Sciatic nerve (tissue), 2 donors: Measurements from ENCODE around the gene PDIA2. TPM values are rescaled to one million over a fixed set of nuclear protein-coding genes. Genes with fewer than 3 reads are reported as not detected.
"Not testable (repeated sequence)": the region's sequence is repeated elsewhere in the genome, so short reads cannot be mapped to it uniquely, and the experiment has no call there.

Experiments
- ATAC-seq: fragments of 200-7000 bp; cut with Tn5 transposase; one replicate; pipeline ENCODE4 v1.9.1; 2020; ENCODE audit warnings: mild to moderate bottlenecking, moderate library complexity
- DNase-seq: peaks from one replicate; pipeline ENCODE4 v3.0.0-alpha.2; 2020; ENCODE audit warnings: low spot score
- intact Hi-C: fragments of 100-400 bp; cut with DNase I; formaldehyde crosslinking; loops from one replicate; pipeline ENCODE4 v1.14.2; 2022
- total RNA-seq: library from RNA; stranded (reverse); fragmentation: NEBNext Ultra II Directional; extraction: Animal tissue kit (Norgen Biotek cat#: 25700); gene quantifications from one replicate; pipeline ENCODE4 v1.2.1, GENCODE V29; 2021
- donor health status: DM: no; HTN: no; CAD: no.
- donor health status: DM: no; HTN: no; CAD: no.

PDIA2 gene
- total RNA-seq, 1 donor from 2014 or later = 0.85 TPM

DNA sequence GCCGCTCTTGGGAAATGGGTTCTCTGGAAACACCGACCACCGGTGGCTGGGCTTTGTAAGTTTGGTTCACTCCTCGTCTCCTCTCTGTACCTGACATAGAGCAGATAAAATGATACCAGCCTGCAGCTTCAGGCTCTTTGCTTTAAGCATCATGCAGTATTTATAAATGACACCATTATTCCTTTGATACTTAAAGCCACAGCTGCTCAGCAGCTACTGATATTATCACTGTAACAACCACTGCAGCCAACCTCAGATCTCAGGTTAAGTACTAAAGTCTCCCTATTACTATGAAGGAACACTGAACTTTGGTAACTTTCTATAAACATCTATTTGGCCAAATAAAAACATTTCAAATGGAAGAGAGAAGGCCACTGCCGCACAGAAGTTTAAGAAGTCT lies 34.6 kb downstream of the PDIA2 start:
- intact Hi-C loops = no loop called here
- DNase-seq (no peak), ATAC-seq (no peak)

DNA sequence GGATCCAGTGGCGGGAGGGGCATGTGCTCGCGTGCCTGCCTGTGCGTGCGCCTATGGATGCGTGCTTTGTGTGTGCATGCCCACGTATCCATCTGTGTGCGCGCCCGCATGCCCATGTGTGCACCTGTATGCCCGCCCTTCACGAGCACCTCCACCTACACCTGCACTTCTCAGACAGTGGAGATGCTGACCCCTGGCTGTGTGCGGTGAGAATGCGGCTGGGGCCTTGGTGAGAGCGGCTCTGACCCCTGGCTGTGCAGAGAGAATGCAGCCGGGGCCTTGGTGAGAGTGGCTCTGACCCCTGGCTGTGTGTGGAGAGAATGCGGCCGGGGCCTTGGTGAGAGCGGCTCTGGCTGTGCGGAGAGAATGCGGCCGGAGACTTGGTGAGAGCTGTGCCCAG lies 35.7 kb downstream of the PDIA2 start:
- ATAC-seq = no peak
- intact Hi-C loops = no loop called here
- no peak for DNase-seq

DNA sequence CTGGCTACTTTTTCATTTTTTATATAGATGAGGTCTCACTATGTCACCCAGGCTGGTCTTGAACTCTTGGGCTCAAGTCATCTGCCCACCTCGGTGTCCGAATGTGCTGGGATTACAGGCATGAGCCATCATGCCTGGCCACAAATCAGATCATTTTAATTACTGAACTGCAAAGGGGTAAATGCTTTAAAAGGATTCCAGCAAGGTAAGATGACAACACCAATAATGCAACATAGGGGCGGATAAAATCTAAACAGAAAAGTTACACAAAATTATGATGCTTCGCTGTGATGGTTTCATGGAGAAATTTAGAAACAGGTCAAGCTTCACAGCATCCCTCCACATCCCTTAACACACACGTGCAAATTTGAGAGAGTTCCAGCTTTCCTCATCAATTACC lies 37.2 kb downstream of the PDIA2 start:
- DNase-seq (no peak), ATAC-seq (no peak)

DNA sequence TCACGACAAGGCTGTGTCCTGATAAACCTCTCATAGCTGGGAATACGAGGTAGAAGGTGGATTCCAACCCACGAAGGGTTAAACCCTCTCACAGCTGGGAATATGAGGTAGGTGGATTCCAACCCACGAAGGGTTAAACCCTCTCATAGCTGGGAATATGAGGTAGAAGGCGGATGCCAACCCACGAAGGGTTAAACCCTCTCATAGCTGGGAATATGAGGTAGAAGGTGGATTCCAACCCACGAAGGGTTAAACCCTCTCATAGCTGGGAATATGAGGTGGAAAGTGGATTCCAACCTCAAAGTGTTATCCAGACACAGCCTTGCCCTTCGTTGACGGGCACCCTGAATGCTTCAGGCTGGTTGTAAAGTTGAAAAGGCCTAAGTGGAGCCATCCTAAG lies 38.6 kb downstream of the PDIA2 start:
- intact Hi-C loops = no loop called here
- no peak for ATAC-seq
- no peak for DNase-seq

More for the DNA sequence above, 37.2 kb downstream of the PDIA2 start:
- intact Hi-C loops = no loop called here

DNA sequence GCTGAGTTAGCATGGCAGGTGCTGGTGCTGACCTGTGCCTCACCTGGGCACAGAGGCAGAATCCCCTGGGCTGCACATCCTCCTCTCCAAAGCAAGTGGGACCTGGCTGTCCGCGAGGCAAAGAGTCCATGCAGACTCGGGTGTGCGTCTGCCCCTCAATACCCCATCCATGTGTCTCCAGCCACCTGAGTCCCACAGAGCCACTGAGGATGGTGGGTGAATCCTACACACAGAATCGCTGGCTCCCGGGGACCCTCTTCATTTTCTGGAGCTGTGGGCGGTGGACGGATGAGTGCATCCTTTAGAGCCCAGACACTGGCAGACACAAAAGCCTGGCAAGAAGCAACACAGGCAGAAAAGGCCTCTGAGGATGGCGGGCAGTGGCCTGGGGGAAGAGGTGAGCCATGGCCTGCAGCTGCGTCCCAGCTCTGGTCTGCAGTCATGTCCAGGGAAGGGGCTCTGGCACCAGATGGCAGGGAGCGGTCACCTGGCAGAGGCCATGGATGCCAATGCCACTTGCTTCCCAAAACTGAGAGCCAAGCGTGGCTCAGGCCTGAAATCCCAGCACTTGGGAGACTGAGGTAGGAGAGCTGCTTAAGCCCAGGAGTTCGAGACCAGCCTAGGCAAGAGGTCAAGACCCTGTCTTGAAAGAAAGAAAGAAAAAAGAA lies 39.6 kb downstream of the PDIA2 start:
- DNase-seq (no peak), ATAC-seq (no peak)
- intact Hi-C loops = no loop called here

DNA sequence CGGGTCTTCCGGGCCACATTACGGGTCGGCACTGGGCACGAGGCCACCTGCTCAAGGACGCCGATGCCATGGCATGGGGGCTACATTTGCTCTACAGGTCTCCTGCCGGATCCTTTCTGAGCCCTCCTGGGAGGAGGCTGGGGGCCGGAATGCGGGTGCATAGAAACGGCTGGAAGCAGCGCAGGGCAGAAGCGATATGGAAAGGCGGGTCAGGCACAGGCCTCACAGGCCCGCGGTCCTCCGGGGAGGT lies 41.2 kb downstream of the PDIA2 start:
- DNase-seq = no peak
- intact Hi-C loops = no loop called here
- no peak for ATAC-seq

DNA sequence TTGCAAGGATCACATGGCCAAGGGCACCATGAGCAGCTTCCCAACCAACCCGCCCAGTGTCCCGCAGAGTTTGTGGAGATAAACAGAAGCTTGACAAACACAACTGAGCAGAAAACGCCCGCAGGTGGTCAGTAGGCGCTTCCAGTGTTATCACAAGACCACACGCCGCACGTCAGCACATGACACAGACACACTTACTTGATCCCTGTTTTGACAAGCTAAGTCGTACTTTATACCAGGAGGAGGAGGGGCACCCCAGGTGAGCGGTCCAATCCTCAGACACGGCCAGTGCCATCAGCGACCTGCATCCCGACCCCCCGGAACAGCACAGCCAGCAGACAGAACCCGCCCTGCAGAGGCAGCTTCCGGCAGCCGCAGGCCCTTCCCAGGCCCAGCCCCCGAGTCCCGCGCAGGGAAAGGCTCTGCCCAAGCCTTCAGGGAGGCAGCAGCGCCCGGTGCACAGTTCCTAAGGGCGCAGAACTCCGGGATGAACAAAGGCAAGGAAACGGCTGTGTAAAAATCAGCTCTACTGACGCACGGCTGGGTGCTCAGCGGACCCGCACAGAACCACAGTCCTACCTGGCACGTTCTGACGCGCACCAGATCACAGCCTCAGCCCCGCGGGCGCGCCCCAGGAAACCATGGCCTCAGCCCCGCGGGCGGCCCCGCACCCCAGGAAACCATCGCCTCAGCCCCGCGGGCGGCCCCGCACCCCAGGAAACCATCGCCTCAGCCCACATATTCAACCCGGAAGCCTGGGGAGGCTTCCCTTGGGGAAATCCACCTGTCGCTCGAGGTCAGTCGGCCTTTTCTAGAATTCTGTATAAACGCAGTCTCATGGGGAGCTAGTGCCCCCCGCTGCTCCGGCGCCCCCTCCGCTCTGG lies 41.7 kb downstream of the PDIA2 start:
- intact Hi-C loops = no loop called here
- DNase-seq (no peak), ATAC-seq (no peak)

DNA sequence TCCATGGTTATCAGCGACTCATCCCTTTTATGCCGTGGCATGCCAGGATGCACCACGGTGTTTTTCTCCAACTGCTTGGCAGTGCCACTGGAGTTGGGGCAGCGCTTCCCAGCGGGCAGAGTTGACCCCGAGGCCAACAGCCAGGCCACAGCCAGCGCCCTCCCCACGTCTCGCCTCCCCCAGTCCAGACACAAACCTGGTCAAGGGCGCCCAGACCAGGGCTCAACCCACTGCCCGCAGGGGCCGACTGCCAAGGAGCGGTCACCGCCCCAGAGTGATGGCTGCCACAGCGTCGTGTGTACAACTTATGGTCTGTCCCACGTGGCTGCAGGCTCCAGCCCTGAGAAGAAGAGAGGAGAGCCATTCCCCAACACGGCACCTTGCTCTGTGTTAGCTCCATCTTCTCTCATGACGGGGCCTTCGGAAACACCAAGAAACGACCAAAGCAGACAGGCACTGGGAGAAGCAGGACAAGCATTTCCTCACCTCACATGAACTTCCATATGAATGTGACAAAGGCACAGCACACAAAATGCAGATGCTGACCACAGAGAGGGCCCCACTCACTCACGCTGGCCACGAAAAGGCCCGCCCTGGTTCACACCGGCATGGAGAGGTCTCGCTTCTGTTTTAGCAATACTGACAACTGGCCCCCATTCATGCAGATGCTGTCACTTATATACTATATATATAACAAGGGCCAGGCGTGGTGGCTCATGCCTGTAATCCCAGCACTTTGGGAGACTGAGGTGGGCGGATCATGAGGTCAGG lies 42.6 kb downstream of the PDIA2 start:
- intact Hi-C loops = no loop called here
- no peak for ATAC-seq
- no peak for DNase-seq

DNA sequence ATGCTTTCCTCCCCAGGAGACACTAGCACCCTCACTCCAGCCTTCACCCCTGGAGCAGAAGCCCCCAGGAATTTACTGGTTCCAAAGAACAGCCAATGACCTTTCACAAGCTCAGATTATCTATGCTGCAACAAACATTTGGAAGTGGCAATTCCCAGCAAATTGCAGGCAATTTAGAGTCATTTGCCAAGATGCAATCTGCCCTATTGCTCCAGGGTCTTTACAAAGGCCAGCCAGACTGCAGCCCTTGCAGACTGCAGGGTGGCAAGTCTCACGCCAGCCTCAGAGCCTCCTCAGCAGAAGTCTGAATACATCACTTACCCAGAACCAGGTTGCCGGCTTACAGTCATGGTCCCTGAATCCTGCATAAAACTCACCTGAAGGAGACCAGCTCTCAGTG lies 47.8 kb downstream of the PDIA2 start:
- ATAC-seq (no peak), DNase-seq (no peak)
- intact Hi-C loops = no loop called here

DNA sequence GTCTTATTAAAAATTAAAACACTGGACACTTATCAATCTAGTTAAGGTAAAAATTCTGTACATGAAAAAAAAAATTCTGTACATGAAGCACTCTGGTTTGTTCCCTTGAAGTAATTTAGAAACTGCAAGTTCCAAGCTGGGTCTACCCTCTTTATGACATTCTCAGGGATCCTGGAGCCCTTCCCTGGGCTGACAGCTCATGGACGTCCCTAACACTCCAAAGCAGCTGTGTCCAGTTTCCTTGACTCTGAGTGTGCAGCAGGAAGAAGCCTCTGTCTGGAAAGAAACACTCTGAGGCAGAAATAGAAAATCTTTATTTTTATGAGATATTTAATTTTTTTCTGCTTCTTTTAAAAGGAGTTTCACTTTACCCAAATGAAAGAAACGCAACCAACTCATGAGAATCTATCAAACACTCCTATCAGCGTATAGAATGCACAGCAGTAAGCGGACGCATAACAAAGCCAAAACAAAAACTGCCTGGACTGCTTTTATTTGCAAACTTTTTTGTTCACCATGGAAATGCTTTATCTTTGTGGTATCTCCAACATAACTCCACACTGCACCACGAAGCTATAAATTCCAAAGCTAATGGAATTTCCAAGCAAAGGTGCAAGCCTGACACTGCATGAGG lies 48.3 kb downstream of the PDIA2 start:
- intact Hi-C loops, ATAC-seq, DNase-seq: not testable (repeated sequence)

DNA sequence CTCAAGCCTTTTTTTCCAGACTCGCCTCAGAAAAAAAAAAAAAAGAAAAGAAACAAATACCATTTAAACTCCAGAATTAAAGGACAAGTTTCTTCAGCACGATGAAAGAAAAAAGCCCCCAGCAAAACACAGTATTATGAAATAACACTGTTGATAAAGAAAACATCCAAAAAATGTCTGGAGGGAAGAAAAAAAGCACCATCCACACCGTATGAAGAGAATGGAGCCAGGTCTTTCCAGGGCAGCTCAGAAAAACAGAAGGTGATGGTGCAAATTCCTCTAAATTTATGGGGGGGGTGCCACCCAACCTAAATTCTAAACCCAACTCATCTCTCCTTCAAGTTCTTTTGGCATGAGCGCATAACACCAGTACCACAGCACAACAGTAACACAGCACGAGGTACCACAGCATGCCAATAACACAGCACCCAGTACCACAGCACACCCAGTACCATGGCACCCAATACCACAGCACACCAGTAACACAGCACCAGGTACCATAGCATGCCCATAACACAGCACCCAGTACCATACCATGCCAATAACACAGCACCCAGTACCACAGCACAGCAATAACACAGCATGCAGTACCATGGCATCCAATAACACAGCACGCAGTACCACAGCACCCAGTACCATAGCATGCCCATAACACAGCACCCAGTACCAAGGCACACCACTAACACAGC lies 50.6 kb downstream of the PDIA2 start:
- no peak for ATAC-seq
- no peak for DNase-seq
- intact Hi-C loops = no loop called here

DNA sequence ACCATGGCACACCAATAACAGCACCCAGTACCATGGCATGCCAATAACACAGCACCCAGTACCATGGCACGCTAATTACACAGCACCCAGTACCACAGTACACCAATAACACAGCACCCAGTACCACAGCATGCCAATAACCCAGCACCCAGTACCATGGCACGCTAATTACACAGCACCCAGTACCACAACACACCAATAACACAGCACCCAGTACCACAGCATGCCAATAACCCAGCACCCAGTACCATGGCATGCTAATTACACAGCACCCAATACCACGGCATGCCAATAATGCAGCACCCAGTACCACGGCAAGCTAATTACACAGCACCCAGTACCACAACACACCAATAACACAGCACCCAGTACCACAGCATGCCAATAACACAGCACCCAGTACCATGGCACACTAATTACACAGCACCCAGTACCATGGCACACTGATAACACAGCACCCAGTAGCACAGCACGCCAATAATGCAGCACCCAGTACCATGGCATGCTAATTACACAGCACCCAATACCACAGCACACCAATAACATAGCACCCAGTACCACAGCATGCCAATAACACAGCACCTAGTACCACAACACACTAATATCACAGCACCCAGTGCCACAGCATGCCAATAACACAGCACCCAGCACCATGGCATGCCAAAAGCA lies 51.3 kb downstream of the PDIA2 start:
- ATAC-seq, DNase-seq, intact Hi-C loops: not testable (repeated sequence)

DNA sequence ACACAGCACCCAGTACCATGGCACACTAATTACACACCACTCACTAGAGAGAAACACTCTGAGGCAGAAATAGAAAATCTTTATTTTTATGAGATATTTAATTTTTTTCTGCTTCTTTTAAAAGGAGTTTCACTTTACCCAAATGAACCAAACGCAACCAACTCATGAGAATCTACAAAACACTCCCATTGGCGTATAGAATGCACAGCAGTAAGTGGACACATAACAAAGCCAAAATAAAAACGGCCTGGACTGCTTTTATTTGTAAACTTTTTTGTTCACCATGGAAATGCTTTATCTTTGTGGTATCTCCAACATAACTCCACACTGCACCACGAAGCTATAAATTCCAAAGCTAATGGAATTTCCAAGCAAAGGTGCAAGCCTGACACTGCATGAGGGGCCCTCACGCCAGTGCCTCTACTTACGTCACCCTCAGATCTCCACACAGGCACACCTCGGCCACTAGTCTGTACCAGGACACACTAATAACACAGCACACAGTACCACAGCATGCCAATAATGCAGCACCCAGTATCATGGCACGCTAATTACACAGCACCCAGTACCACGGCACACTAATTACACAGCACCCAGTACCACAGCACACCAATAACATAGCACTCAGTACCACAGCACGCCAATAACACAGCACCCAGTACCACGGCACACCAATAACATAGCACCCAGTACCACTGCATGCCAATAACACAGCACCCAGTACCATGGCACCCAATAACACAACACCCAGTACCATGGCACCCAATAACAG lies 52.1 kb downstream of the PDIA2 start:
- DNase-seq, intact Hi-C loops, ATAC-seq: not testable (repeated sequence)

DNA sequence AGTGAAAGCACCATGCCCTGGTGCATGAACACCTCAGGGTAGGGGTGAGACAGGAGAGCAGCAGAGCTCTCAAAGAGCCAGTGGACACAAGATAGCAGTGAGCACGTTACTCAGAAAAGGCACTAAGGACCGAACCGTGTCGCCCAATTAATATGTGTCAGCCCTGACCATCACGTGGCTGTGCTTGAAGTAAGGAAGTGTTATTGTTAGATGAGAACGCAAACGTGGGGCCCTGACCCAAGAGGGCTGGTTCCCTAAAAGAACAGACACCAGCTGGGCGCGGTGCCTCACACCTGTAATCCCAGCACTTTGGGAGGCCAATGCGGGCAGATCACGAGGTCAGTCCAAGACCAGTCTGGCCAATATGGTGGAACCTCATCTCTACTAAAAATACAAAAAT lies 53.3 kb downstream of the PDIA2 start:
- no peak for DNase-seq

More for the DNA sequence above, 53.3 kb downstream of the PDIA2 start:
- ATAC-seq = no peak
- intact Hi-C loops = no loop called here
